ENCODE results near the gene RNF123.

Gene RNF123

DNA sequence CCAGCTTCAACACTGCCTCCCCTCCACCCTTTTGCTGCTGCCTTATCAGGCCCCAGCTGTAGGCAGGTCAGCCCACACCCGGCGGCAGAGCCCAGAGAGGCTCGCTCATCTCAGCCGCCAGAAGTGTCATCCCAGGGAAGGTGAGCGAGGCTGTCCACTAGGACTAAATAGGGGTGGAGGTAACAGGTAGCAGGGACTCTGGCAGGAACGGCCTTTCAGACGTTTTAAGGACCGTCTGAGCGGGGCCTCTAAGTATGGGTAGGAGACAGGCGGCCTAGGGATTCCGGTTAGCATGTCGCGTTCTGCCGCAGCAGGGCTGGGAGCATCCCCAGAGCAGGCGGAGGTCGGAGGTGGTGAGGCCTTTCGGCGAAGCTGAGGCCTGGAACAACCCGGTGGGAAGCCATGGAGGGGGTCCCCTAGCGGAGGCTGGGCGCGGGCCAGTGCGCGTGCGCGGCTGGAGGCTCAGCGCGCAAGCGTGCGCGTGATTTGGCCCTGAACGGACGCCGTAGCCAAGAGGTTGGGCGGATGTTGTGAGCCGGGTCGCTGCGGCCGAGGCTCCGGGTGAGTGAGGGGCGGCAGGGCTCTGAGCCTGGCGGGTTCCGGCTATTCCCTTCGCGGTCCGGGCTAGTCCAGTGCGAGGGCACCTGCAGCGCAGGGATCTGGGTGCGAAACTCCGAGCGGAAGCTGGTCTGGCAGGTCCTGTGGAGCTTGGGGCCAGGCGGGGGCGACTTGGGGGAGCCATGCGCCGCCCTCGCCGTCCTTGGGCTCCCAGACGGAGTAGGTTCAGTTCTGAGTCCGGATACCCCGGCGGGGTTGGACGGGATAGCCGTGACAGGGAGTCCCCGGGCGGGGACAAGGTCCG, at the start of gene RNF123, which contains the start of gene MST1:
Gene RNF123, plus strand, starts transcription at position 512 of the 862 bp plus-strand sequence. CDS start 1,609 bp downstream, outside the sequence.
Gene MST1, minus strand, starts transcription at position 429 of the 862 bp plus-strand sequence. CDS start 783 bp downstream, outside the sequence.
- DNase-seq (ENCODE audit: low spot score) = peak; percentile 92

DNA sequence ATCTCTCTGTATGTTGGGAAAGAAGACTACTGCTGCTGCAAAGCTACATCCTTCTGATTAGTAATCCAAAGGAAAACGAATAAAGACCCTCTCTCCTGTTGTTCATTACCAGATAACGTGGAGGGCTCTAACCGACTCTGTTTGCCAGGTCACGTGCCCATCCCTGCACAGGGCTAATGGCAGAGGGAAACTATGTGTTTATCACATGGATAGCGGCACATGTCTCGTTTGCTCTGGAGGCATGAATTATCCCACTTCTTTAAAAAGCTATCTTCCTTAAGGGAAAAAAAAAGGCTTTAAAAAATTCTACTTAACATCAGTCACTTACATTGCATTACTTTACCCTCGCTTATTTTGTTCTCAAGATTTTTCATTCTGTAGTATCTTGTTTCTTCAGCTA, 48.1 kb upstream of the RNF123 start:
- DNase-seq (ENCODE audit: low spot score) = no peak

DNA sequence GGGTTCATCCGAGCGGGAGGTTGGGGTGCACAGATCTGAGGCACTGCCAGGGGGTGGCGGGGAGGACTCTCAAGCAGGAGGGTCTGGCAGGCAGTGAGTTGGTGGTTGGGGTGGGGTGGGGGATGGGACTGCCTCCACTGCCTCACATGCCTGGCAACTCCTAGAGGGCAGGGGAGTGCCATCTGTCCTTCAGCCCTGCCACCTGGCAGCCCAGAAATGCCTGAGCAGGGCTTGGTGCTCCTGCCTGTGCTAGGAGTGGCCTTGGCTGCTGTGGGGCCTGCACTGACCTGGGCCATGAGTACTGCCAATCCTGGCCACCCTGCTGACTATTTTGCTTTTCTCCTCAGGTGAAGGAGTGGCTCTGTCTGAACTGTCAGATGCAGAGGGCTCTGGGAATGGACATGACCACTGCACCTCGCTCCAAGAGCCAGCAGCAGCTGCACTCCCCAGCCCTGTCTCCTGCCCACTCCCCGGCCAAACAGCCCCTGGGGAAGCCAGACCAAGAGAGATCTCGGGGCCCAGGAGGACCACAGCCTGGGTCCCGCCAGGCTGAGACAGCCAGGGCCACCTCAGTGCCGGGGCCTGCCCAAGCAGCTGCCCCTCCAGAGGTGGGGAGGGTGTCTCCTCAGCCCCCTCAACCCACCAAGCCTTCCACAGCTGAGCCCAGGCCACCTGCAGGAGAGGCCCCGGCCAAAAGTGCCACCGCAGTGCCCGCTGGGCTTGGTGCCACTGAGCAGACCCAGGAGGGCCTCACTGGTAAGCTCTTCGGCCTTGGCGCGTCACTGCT, 47.2 kb upstream of the RNF123 start:
- no peak for DNase-seq (ENCODE audit: low spot score)

DNA sequence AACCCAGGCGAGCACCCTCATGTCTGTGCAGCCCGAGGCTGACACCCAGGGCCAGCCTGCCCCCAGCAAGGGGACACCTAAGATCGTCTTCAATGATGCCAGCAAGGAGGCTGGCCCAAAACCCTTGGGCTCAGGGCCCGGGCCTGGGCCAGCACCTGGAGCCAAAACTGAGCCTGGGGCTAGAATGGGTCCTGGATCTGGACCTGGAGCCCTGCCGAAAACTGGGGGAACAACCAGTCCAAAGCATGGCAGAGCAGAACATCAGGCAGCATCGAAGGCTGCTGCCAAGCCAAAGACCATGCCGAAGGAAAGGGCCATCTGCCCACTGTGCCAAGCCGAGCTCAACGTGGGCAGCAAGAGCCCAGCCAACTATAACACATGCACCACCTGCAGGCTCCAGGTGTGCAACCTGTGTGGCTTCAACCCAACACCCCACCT, 46.6 kb upstream of the RNF123 start:
- no peak for DNase-seq (ENCODE audit: low spot score)

DNA sequence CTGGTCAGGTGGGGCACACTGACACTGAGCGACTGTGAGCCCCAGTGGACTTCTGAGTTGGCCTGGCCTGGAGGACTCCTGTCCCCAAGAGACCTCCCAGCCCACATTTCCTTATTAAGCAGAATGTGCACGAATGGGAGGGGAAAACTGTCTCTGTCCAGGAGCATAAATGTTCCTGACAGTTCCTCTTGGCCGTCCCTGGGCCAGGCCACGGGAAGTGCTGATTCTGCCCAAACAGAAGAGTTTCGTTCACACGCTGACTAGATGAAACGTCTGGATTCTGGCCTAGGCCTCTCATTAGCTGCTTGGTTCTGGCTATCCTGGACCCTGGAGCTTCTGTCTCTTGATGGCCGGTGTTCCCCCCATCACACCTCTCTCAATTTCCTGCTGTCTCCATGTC, 44.7 kb upstream of the RNF123 start:
- no peak for DNase-seq (ENCODE audit: low spot score)

DNA sequence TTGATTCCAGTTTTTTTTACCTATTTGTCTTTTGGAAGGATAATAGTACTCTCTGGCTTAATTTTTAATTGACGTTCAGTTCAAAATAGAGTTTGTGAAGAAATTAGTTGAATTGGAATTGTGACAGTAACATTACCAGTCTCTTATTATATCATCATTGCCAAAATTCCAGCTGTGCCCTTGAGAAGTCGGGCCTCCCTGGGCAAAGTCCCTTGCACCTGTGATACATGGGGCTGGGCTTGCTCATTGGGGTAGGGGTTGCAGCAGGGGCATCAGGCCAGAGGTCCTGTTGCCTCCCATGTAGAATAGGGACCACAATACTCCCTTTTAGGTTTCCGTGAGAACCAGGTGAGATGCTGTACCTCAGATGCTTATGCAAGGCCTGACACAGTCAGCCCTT, 43.1 kb upstream of the RNF123 start:
- no peak for DNase-seq (ENCODE audit: low spot score)

DNA sequence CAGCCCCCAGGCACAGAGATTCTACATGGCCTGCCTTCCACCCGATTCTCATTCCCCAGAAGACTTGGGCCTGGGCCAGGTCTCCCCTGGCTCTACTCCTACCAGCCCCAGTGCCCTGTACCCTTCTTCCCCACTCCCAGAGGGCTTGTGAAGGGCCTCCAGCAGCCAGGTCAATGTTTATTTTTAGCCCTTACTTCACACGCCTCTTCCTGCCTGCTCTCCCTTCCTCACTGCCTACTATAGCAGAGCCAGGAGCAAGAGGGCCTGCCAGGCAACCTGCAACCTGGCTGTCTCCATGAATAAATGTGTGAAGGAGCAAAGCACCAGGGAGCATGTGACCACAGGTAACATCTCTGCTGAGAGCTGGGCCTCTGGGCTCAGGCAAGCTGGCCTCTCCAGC, 41.6 kb upstream of the RNF123 start:
- no peak for DNase-seq (ENCODE audit: low spot score)

DNA sequence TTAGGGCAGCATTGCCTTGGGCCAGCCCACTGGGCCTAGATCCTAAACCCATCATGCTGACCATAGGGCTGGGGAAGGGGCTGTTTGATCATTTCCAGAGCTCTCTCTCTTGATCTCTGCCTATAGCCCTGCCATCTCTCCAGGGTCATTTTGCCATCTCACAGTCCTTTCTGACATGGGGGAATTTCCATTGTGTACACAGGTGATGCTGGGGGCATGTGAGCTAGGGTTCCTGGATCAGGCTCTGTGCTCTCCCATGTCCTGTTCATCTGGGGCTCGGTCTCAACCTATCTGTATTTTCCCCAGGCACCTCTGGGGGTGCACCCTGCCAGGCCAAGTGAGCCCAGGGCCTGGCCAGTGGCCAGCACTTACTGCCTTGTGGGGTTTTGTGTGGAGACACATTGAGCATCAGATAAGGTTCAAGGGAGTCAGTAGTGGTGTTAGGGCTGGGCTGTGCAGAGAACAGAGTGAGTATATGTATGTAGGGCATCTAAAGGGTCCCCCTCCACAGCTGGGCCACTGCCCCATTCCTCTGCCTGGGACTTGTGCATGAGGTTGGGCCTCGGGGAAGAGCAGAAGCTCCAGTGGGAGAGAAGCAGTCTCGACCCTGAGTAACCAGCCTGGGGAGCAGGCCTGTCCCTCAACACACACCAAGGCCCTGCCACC, 40.9 kb upstream of the RNF123 start:
- no peak for DNase-seq (ENCODE audit: low spot score)

DNA sequence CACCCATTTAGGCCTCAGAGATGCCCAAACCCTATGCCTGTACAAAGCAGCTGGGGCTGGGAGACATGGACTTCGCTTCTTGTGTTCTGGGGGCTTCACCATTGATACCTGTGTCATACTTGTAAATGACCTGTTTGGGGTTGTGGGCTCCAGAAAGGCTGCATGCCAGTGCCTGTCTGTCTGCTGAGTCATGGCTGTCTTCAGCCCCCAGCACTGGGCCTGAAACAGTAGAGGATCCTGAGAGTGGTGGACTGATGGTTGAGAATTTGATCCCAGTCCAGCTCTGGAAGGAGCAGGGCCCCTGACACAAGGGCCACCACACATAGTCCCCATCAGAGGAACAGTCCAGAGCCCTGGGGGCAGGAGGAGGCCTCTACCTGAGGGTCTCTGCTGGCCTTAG, 39.8 kb upstream of the RNF123 start:
- DNase-seq (ENCODE audit: low spot score) = no peak

DNA sequence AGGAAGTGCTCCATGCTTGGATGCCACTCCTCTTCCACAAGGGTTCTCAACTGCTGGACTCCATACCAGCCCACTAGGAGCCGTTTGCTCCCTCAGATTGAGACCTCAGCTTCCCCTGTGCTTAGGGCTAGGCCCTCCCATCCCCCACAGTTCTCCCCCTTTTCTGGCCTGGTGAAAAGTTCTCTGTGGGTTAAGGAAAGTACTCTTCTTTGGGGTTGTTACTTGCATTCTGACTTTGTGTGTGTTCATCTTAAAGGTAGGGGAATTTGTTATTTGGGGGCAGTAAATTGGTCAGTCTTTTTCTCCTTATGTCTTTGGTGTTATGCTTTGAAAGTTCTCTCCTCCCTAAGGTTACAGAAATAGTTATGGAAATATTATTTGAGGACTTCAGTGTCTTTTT, 39.2 kb upstream of the RNF123 start:
- DNase-seq (ENCODE audit: low spot score) = no peak

DNA sequence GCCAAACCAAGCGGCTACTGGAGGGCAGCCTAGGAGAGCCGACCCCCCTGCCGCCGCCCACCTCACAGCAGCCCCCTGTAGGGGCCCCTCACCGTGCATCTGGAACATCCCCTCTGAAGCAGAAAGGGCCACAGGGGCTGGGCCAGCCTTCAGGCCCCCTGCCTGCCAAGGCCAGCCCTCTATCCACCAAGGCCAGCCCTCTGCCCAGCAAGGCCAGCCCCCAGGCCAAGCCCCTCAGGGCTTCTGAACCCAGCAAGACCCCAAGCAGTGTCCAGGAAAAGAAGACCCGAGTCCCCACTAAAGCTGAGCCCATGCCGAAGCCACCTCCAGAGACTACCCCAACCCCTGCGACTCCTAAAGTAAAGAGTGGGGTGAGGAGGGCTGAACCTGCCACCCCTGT, 38.7 kb upstream of the RNF123 start:
- DNase-seq (ENCODE audit: low spot score) = no peak

DNA sequence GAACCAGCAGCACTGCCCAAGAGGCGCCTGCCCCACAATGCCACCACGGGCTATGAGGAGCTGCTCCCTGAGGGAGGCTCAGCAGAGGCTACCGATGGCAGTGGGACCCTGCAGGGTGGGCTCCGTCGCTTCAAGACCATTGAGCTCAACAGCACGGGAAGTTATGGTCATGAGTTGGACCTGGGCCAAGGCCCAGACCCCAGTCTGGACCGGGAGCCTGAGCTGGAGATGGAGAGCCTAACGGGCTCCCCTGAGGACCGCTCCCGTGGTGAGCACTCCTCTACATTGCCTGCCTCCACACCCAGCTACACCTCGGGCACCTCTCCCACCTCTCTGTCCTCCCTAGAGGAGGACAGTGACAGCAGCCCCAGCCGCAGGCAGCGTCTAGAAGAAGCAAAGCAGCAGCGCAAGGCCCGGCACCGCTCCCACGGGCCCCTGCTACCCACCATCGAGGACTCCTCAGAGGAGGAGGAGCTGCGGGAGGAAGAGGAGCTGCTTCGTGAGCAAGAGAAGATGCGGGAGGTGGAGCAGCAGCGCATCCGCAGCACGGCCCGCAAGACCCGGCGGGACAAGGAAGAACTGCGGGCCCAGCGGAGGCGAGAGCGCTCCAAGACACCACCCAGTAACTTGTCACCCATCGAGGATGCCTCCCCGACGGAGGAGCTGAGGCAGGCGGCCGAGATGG, 37.0 kb upstream of the RNF123 start:
- DNase-seq (ENCODE audit: low spot score) = no peak

DNA sequence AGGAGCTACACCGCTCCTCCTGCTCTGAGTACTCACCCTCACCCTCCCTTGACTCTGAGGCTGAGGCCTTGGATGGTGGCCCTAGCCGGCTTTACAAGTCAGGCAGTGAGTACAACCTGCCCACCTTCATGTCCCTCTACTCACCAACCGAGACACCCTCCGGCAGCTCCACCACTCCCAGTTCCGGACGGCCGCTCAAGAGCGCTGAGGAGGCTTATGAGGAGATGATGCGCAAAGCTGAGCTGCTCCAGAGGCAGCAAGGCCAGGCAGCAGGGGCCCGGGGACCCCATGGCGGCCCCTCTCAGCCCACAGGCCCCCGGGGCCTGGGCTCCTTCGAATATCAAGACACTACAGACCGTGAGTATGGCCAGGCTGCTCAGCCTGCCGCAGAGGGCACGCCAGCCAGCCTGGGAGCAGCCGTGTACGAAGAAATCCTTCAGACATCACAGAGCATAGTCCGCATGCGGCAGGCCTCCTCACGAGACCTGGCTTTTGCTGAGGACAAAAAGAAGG, 36.4 kb upstream of the RNF123 start:
- DNase-seq (ENCODE audit: low spot score) = no peak

DNA sequence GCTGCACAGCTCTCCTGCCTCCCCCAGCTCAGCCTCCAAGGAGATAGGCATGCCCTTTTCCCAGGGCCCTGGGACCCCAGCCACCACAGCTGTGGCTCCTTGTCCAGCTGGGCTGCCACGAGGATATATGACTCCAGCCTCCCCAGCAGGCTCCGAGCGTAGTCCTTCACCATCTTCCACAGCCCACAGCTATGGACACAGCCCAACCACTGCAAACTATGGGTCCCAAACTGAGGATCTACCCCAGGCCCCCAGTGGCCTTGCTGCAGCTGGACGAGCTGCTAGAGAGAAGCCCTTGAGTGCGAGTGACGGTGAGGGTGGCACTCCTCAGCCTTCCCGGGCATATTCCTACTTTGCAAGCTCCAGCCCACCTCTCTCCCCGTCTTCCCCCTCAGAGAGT, 35.7 kb upstream of the RNF123 start:
- no peak for DNase-seq (ENCODE audit: low spot score)

DNA sequence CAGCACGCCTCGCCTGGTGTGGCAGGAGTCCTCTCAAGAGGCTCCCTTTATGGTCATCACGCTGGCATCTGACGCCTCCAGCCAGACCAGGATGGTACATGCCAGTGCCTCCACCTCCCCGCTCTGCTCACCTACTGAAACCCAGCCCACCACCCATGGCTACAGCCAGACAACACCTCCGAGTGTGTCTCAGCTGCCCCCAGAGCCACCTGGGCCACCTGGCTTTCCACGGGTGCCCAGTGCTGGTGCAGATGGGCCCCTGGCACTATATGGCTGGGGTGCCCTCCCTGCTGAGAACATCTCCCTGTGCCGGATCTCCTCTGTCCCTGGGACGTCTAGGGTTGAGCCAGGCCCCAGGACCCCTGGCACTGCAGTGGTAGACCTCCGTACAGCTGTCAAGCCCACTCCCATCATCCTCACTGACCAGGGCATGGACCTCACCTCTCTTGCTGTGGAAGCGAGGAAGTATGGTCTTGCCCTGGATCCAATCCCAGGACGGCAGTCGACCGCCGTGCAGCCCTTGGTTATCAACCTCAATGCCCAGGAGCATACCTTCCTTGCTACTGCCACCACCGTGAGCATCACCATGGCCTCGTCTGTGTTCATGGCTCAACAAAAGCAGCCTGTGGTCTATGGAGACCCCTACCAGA, 35.1 kb upstream of the RNF123 start:
- DNase-seq (ENCODE audit: low spot score) = no peak

DNA sequence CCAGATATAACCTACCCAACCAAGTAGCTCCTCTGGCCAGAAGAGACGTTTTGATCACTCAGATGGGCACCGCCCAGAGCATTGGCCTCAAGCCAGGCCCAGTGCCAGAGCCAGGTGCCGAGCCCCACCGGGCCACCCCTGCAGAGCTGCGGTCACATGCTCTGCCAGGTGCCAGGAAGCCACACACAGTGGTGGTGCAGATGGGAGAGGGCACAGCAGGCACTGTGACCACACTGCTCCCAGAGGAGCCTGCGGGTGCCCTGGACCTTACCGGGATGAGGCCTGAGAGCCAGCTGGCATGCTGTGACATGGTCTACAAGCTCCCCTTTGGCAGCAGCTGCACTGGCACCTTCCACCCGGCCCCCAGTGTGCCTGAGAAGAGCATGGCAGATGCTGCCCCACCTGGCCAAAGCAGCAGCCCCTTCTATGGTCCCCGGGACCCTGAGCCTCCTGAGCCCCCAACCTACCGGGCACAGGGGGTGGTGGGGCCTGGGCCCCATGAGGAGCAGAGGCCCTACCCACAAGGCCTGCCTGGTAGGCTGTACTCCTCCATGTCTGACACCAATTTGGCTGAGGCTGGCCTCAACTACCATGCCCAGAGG, 34.3 kb upstream of the RNF123 start:
- no peak for DNase-seq (ENCODE audit: low spot score)

DNA sequence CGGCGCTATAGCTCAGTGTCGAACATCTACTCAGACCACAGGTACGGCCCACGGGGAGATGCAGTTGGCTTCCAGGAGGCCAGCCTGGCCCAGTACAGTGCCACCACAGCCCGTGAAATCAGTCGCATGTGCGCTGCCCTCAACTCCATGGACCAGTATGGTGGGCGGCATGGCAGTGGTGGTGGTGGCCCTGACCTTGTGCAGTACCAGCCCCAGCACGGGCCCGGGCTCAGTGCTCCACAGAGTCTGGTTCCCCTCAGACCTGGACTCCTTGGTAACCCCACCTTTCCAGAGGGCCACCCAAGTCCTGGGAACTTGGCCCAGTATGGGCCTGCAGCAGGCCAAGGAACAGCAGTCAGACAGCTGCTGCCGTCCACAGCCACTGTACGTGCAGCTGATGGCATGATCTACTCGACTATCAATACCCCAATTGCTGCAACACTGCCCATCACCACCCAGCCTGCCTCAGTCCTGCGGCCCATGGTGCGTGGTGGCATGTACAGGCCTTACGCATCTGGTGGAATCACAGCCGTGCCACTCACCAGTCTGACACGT, 33.5 kb upstream of the RNF123 start:
- no peak for DNase-seq (ENCODE audit: low spot score)

DNA sequence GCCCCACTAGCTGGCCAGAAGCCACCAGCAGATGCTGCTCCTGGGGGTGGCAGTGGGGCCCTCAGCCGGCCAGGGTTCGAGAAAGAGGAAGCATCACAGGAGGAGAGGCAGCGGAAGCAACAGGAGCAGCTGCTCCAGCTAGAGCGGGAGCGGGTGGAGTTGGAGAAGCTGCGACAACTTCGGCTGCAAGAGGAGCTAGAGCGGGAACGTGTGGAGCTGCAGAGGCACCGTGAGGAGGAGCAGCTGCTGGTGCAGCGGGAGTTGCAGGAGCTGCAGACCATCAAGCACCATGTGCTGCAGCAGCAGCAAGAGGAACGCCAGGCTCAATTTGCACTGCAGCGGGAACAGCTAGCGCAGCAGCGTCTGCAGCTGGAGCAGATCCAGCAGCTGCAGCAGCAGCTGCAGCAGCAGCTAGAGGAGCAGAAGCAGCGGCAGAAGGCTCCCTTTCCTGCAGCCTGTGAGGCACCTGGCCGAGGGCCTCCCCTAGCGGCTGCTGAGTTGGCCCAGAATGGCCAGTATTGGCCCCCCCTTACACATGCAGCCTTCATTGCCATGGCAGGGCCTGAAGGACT, 32.7 kb upstream of the RNF123 start:
- DNase-seq (ENCODE audit: low spot score) = no peak

DNA sequence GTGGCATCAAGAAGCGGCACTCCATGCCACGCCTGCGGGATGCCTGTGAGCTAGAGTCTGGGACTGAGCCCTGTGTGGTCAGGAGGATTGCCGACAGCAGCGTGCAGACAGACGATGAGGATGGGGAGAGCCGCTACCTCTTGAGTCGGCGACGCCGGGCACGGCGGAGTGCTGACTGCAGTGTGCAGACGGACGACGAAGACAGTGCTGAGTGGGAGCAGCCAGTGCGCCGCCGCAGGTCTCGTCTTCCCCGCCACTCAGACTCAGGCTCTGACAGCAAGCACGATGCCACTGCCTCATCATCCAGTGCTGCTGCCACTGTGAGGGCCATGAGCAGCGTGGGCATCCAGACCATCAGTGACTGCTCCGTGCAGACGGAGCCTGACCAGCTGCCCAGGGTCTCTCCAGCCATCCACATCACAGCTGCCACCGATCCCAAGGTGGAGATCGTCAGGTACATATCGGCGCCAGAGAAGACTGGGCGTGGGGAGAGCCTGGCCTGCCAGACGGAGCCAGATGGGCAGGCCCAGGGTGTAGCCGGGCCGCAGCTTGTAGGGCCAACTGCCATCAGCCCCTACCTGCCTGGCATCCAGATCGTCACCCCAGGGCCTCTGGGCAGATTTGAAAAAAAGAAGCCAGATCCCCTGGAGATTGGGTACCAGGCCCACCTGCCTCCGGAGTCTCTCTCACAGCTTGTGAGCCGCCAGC, 32.0 kb upstream of the RNF123 start:
- no peak for DNase-seq (ENCODE audit: low spot score)

DNA sequence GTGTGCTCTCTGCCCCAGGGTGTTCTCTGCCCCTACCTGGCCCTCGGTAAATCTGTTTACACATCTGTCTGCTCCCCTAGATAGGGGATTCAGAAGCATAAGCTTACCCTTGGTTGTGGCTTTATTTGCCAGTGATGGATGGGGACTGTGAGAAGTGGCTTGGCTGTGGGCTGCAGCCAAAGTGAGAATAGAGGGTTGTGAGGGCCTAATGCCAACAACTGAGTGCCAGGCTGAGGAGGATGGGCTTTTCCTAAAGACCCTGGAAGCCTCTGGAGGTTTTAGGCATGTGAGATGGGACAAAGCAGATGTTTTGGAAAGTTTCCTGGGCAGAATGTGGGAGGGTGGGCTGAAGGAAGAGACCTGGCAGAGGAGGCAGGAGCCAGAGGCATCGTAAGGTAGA, 30.6 kb upstream of the RNF123 start:
- DNase-seq (ENCODE audit: low spot score) = no peak
